ENCODE measurements around the gene LRRC39.
A peak's percentile ranks its signal among the peaks of the same experiment; 100 is the strongest.

Gene LRRC39

GRCh38 chr1:100147875-100148274, 30.2 kb downstream of the LRRC39 start:
- DNase-seq (ENCODE audit: low read depth, low spot score) = no peak

GRCh38 chr1:100146958-100147357, 31.1 kb downstream of the LRRC39 start:
- no peak for DNase-seq (ENCODE audit: low read depth, low spot score)

GRCh38 chr1:100145116-100145515, 32.9 kb downstream of the LRRC39 start:
- DNase-seq (ENCODE audit: low read depth, low spot score) = no peak

- no peak for DNase-seq (ENCODE audit: low read depth, low spot score)
Observed at GRCh38 chr1:100142343-100142742, 35.7 kb downstream of the LRRC39 start.

GRCh38 chr1:100141192-100141591, 36.9 kb downstream of the LRRC39 start:
- DNase-seq (ENCODE audit: low read depth, low spot score) = no peak

- no peak for DNase-seq (ENCODE audit: low read depth, low spot score)
Observed at GRCh38 chr1:100137602-100138001, 40.5 kb downstream of the LRRC39 start.

GRCh38 chr1:100134872-100135271, 43.2 kb downstream of the LRRC39 start:
- no peak for DNase-seq (ENCODE audit: low read depth, low spot score)

GRCh38 chr1:100132566-100133477, 45.2 kb downstream of the LRRC39 start, which contains the start of the genes SASS6 and TRMT13:
Gene SASS6 (minus strand): TSS chr1:100132930. CDS start chr1:100132814, 116 bp downstream.
Gene TRMT13 (plus strand): TSS chr1:100133163. CDS start chr1:100133169, 6 bp downstream.
- DNase-seq (ENCODE audit: low read depth, low spot score) = peak; percentile 95

GRCh38 chr1:100131623-100132022, 46.4 kb downstream of the LRRC39 start:
- no peak for DNase-seq (ENCODE audit: low read depth, low spot score)

- no peak for DNase-seq (ENCODE audit: low read depth, low spot score)
Observed at GRCh38 chr1:100130552-100131077, 47.4 kb downstream of the LRRC39 start.

- no peak for DNase-seq (ENCODE audit: low read depth, low spot score)
Observed at GRCh38 chr1:100127226-100127625, 50.8 kb downstream of the LRRC39 start.

- no peak for DNase-seq (ENCODE audit: low read depth, low spot score)
Observed at GRCh38 chr1:100122177-100122576, 55.9 kb downstream of the LRRC39 start.

- no peak for DNase-seq (ENCODE audit: low read depth, low spot score)
Observed at GRCh38 chr1:100115524-100115923, 62.5 kb downstream of the LRRC39 start.

GRCh38 chr1:100109554-100110066, 68.4 kb downstream of the LRRC39 start:
- no peak for DNase-seq (ENCODE audit: low read depth, low spot score)

GRCh38 chr1:100107696-100108095, 70.4 kb downstream of the LRRC39 start:
- no peak for DNase-seq (ENCODE audit: low read depth, low spot score)

- no peak for DNase-seq (ENCODE audit: low read depth, low spot score)
Observed at GRCh38 chr1:100101564-100101963, 76.5 kb downstream of the LRRC39 start.

- no peak for DNase-seq (ENCODE audit: low read depth, low spot score)
Observed at GRCh38 chr1:100100202-100100601, 77.9 kb downstream of the LRRC39 start.
